ENCODE data around the gene RCC2.

DNA sequence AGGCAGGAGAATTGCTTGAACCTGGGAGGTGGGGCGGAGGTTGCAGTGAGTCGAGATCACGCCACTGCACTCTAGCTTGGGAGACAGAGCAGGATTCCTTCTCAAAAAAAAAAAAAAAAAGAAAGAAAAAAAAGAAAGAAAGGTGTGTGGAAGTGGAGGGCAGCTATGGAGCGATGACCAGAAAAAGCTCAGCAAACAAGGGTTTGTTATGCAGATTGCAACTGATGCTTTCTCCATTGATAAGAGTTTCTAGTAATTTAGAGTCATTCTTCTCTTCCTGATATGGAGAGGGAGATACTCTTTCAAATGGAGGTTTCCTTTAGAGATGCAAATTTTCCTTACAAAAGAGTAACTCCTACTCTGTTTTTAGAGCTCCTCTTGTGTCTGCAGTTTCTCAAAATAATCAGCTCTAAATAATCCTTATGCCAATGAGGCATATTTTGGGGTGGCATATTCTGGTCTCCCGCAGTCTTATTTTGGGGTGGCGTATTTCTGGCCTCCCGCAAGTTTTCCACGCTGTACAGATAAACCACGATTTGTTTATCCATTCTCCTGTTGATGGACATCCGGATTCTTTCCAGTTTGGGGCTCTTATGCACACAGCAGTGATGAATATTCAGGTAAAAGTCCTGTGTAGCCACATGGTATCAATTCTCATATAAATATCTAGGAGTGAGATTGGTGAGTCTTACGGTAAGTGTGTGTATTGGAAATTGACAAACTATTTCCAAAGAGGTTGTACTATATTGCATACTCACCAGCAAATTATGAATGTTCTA lies 30.7 kb upstream of the RCC2 start:
- no peak for TF ChIP-seq EZH2phosphoT487 (IDR thresholded peaks at IDR 0.05; ENCODE audit: borderline replicate concordance, low read length)
- TF ChIP-seq, protein P1, sequence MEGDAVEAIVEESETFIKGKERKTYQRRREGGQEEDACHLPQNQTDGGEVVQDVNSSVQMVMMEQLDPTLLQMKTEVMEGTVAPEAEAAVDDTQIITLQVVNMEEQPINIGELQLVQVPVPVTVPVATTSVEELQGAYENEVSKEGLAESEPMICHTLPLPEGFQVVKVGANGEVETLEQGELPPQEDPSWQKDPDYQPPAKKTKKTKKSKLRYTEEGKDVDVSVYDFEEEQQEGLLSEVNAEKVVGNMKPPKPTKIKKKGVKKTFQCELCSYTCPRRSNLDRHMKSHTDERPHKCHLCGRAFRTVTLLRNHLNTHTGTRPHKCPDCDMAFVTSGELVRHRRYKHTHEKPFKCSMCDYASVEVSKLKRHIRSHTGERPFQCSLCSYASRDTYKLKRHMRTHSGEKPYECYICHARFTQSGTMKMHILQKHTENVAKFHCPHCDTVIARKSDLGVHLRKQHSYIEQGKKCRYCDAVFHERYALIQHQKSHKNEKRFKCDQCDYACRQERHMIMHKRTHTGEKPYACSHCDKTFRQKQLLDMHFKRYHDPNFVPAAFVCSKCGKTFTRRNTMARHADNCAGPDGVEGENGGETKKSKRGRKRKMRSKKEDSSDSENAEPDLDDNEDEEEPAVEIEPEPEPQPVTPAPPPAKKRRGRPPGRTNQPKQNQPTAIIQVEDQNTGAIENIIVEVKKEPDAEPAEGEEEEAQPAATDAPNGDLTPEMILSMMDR (conservative IDR thresholded peaks at IDR 0.05; ENCODE audit: low read depth, low read length), result no peak
- TF ChIP-seq EZH2 (IDR thresholded peaks at IDR 0.05; ENCODE audit: low read length, unreplicated experiment), result no peak

Measured in PC-3 (cell line).